Middle frontal gyrus (tissue), 1 donor: ENCODE measurements around the gene SLFN12L.
"Not testable (repeated sequence)": the region's sequence is repeated elsewhere in the genome, so short reads cannot be mapped to it uniquely, and the experiment has no call there.

ENCODE experiments used
- DNase-seq: peaks from one replicate; pipeline ENCODE4 v3.0.0-alpha.2; 2015; ENCODE audit warnings: low spot score; ENCODE audit errors: extremely low spot score

The SLFN12L gene

DNA sequence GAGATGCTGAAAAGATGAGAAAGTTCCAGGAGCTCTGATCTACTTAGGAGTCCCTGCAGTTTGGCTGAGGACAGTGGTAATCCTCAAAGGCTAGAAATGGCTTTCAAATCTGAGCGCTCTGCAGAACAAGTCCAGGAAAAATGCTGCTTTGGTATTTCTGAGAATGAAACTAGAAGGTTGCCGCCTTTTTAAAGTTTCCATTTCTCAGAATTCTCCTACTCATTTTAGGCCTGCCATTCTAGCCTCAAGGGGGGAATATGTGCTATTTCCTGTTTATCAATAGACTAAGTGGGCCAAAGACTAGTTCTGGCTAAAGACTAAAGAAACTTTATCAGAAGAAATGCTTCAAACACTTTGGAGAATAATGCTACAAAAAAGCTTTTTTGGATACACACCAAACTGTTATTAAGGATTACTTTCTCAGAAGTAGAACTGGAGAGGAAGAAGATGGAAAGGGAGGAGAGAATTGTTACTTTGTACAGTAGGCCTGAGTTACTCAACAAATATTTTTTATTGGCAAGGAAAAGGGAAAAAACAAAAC, at the start of gene SLFN12L:
Gene SLFN12L, minus strand, starts transcription at position 78 of the 541 bp plus-strand sequence. CDS start 15,314 bp downstream, outside the sequence.
- no peak for DNase-seq

DNA sequence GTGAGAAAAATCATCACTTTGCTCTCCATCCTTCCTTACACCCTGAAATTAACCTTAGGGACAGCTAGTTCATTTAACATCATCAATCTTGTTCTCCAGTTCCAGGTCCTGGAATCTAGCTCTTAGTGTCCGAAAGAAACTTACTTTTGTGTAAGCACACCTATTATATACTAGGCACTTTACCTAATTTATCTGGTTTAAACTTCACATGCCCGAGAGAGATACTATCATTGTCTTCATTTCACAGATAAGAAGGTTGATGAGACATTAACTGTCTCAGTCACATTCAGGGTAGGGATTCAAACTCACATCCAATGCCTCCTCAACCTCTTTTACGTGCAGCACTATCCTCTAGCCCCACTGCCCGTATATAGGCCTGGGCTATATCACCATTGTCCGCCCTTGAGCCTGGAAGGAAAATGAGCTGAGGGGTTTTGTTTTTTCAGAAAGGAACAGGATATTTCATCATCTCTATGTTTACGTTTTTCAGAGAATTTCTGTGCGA, 49.1 kb upstream of the SLFN12L start:
- DNase-seq, result no peak

DNA sequence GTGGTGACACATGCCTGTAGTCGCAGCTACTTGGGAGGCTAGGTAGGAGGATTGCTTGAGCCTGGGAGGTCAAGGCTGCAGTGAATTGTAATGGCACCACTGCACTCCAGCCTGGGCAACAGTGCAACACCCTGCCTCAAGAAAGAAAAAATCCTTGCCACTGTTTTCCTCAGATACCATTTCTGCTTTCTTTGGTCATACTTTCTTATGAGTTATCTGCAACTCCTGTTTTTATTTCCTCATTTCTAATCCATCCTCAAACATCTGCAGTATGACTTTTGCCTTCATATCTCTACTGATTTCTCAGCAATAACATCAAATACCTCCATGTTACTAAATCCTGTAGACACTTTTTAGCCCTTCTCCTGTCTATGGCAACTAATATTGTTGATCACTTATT, 46.6 kb upstream of the SLFN12L start:
- no peak for DNase-seq

DNA sequence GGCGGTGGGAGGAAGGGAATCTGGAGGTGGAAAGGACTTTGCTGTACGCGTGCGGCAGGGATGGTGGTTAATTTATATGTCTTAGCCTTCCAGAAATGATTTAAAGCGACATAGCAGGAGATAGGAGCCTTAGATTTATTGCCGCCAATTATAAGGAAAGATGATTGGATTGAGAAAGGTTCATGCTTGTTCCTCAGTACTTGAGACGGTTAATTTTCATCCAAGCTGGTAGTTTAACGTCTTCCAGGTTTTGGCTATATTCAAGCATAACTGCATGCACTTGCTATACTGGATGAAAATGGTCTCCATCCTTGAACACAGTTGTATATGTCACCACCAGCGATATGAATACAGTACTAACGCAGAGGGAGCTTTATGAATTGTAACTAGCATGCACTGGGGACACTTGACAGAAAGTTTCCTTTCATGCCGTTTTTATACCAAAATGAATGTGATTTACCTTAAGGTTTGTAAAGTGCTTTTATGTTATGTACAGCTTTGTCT, 41.5 kb upstream of the SLFN12L start:
- no peak for DNase-seq

DNA sequence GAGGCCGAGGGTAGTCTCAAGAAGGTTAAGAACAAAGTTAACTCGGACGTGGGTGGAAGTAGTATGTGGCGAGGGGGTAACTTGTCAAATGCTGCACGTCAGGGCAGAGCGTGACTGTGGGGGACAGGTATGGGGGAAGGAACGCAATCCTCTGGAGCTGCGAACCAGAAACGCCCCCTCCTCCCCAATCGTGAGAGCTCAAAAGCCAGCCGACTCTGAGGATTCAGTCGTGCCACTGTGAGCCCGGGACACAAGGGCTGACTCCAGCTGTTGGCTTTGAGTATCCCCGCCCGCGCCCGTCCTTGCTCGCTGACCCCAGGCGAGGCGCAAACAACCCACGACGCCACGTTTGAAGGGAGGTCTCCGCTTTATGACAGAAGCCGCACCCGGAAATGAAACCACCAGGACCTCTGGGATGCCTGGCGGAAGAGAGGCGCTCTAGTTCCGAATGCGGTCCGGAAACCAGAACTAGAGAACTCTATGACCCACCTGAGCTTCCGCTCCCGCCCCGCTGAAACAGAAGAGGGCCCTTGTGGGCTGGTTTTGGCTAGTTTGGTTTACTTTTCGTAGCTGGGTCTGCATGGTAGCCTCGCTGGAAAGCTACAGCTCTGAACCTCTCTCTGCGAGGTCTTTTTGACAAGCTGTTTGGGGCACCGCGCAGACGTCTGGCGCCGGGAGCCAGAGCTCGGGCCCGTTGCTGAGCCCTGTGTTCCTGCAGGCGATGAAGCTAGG, 40.9 kb upstream of the SLFN12L start, which contains the start of gene PEX12:
Gene PEX12, minus strand, starts transcription at position 375 of the 732 bp plus-strand sequence. CDS start 550 bp downstream, outside the sequence.
- DNase-seq, result peak; percentile 93

DNA sequence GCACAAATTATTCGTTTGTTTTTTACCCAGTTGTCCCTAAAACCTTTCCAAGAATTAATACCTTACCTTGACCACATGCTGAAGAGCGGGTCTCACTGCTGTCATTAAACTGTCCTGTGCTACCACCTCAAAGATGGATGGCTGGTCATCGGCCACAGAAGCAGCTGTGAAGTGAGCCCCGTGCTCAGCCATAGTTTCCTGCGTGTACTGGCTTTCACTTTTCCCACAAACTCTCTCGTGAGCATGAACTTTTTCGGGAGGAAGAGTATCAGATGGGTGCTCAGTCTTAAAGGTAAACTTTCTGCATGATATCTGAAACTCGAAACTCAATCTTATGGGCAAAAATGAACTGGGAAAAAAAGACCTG, 40.3 kb upstream of the SLFN12L start:
- DNase-seq, result no peak

DNA sequence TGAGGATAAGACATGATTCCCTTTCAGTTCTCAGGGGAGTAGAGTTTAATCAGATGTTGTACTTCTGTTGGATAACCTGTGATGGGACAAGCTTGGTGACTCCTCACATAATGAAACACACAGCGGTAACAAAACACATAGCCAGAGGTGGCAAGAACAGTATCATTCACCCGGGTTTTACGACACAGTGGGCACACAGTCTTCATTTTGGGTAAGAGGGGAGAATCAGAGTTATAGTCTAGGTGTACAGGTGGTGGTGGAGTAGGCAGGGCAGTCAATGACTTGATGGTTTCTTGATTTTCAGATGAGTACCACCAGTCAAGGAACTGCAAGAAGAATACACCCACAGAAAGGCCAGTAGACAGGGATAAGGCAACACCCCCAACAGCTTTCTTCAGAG, 38.3 kb upstream of the SLFN12L start:
- DNase-seq, result no peak

DNA sequence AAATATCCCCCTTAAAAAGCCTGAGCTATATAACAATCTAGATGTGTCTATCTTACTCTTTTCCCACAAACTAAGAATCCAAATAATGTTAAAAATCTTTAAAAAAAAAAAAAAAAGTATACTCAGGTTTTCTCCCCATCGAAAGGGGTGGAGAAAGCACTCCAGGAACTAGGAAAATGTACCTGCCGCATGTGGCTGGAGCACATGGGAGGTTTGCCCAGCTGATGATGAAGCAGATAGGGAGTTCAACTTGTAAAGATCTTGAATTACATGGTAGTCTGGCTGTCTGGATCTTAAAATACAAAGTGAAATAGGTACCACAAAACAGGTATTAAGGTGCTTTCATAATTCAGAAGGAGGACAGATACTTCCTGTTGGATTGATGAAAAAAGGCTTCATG, 31.9 kb upstream of the SLFN12L start:
- no peak for DNase-seq

DNA sequence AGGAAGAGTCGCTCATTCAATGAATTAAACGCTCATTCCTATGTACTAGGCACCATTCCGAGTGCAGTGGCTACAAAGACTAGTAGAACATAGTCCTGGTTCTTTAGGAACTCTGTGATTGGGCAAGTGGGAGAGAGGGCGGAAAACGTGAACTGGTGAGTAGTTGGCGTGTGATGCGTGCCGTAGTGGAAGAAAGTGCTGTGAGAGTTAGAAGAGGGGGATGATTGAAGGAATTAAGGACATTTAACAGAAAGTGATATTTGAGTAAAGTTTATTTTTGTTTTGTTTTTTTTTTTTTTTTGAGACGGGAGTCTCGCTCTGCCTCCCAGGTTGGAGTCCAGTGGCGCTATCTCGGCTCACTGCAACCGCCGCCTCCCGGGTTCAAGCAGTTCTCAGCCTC, 31.1 kb upstream of the SLFN12L start:
- no peak for DNase-seq

DNA sequence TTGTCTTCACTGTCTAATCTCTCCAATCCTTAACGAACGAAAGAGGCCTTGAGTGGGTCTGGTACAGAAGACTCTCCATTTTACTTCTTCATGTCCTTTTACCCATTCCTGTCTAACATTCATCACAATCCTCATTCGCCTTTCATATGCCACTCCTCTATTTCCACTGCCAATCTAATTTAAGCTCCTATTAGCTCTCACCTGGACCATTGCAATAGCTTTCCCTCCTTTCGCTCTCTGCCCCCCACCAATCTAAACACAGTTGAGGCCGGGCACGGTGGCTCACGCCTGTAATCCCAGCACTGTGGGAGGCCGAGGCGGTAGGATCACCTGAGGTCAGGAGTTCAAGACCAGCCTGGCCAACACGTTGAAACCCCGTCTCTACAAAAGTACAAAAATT, 29.5 kb upstream of the SLFN12L start:
- no peak for DNase-seq

DNA sequence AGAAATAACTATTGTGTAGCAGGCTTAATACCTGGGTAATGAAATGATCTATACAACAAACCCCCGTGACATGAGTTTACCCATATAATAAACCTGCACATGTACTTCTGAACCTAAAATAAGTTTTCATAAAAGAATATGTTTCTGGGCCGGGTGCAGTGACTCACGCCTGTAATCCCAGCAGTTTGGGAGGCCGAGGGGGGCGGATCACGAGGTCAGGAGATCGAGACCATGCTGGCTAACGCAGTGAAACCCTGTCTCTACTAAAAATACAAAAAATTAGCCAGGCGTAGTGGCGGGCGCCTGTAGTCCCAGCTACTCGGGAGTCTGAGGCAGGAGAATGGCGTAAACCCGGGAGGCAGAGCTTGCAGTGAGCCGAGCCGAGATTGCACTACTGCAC, 25.7 kb upstream of the SLFN12L start:
- not testable (repeated sequence) for DNase-seq

DNA sequence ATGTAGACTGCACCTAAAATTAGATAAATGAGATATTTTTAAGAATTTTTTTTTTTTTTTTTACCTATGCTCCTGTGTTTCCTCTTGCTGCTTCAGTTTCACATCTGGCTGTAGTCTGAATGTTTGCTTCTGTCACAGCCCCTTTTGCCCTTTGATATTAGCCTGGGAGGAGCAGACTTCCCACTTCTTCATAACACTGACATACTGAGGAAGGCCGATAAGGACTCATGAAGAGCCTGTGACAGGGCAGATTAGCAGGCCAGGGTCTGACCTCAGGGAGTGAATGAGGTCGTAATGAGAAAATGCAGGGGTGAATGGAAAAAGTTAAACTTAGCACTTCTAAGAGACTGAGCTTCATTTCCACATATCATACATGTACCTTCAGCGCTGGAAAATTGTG, 23.2 kb upstream of the SLFN12L start, which contains the start of gene SLFN14:
Gene SLFN14, minus strand, starts transcription at position 117 of the 400 bp plus-strand sequence. CDS start 2,757 bp downstream, outside the sequence.
- DNase-seq, result no peak

DNA sequence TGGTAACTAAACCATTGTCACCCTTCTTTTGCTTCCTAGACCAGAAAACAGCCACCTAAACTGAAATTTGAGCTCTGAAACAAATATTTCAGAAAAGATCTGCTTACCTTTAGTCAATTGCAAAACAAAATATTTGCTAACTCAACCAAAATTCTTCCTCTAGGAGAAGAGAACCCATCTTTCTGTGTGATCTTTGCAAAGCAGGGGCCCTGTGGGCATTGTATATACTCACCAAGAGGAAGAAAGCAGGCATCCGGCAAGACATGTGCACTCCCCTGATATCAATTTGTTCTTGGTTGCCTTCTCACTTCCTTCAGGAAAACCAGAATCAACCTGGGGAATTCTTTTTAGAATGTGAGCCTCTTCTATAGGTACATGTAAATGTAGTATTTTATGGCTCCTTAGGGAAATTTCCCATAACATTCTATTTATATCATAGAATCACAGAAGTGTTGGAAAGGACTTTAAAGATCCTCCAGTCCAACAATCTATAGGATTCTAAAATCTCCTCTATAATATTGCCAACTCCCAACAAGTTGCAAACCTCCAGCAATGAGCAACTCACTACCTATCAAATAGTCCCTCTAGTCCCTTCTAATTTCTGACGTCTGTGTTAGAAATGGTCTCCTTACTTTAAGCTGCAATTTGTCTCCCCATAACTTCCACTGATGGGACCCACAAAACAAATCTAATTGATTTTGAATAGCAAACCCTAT, 22.2 kb upstream of the SLFN12L start:
- DNase-seq, result no peak

DNA sequence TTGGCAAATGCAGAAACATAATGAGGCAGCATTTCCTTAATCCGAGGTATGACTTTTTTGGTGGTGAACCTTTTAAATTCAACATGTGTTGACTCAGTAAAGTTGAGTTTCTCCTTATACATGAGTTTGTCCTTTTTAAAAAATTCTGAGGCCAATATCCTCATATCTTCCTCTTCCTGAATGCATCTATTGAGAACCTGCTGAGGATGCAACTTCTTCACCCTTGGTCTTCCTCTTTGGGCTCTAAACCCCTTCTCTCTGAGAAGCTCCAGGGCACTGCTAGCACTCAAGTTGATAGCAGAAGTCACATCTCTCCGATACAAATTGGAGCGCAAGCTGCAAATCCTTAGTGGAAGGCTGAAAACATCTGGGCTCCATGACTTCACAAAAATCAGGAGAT, 19.9 kb upstream of the SLFN12L start:
- no peak for DNase-seq

DNA sequence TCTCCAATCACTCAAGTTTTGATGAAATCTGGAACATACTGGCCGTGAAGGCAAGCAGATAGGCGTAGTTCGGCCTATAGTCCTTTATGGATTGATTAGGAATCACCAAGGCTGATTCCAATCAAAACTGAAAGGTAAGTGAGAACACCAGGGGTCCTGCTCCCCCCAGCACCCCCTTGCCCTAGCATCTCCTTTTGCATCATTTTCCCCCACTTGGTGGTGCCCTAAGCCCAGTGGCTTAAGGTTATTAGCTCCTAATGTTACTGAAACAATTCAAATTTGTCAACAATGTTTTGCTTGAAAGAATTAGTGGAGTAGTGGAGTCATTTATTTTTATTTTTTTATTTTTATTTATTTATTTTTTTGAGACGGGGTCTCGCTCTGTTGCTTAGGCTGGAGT, 18.2 kb upstream of the SLFN12L start:
- DNase-seq, result no peak

DNA sequence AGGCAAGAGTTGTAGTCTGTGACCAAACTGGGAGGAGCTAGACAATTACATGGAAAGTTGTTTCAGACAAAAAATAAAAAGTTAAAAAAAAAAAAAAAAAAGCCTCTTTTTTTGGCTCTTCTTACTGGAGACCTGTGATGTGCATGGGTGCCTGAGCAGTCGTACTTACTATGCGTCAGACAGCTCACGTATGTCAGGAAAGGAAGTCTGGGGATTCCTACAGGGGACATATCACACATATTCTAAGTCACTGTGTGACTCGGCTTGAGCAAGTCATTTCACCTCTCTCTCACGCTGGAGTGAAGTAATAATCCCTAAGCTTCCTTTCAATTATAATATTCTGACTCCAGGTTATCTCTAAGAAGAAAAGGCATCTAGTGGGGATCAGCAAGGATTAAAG, 17.2 kb upstream of the SLFN12L start:
- DNase-seq, result no peak

DNA sequence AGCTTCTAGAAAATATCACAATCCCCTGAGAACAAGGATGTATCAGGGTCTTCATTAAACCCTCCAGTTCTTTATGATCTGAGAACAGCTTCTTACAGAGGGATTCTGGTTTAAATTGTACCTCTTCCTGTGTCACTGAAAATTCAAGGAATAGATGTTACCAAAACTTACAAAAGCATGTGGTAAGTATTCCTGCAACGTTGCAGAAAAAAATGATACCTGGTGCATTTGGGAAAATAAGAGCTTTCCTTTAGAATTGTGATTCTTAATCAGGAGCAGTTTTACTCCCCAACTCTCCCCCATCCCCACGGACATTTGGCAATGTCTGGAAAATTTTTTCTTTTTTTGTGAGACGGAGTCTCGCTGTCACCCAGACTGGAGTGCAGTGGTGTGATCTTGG, 15.8 kb upstream of the SLFN12L start:
- no peak for DNase-seq

DNA sequence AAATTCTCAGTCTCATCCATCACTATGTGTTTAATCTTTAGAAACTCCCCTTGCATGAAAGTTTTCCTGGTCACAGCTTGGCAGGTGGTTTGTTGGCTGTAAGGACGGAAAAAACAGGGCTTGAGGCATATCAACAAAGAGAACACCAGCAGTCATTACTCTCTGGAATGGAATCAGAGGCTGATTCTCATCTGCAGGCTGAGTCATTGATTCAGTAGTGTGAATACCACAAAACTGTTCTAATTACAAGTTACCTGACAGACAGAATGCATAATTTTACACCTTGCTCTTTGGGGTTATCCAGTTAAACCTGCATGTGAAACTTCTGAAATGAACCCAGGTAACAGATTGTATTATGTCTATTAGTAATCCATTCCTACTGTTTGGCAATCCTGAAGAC, 11.5 kb upstream of the SLFN12L start:
- DNase-seq, result no peak

DNA sequence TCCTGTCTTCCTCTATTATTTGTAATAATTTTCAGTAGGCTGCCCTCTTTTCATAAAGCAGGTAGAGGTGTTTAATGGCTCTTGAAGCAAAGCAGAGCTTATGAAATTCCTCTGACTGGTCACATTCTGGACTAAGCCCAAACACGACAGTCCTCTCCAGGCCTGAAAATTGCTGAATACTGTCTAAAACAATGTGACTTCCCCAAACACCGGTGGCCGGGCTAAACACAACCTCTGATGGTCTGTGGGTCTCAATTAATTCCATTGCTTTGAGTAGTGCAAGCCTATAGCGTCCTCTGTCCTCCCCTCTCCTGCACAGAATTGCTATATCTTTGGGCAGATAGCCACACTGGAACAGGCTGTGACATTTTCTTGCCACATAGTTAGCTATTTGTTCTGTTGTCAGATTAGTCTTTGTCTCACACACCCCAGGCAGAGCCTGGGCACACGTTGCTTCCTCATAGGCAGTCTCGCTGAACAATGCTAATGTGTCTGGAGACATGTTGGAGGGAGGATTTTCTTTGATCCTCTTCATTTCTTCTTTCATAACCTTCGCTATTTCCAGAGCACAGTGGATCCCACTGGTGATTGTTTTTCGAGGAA, 10.8 kb upstream of the SLFN12L start:
- no peak for DNase-seq

DNA sequence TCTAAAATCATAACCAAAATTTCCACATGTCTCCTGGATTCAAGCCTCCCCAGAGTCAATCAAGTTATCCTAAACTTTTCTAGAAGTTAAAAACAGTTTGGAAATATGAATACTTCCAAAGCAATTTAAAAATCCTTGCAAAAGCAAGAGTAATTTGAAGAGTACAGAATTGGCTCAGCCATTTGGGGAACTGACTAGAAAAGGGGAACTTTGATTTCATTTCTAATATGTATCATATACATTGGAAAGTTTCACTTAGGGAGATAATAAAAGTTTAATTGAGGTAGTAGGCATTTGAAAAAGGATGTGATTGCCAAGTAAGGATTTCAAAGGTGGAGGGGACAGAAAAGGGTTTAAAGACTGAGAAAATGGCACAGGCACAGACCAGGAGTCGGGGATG, 9.0 kb upstream of the SLFN12L start:
- DNase-seq, result no peak

DNA sequence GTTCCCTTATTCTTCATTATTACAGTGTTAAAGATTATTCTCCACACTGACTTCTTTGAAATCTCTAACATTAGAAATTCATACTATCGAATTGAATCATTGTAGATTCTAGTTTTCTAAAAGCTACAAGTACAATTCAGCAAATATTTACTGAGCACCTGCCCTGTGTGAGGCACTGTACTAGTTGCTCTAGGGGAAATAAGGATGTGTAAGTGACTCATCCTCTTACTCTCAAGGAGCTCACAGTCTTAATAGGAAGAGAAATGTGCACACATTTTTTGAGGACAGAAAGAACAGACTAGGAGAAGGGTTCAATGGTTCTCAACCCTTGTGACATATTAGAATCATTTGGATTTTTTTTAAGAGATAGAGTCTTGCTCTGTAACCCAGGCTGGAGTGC, 7.7 kb upstream of the SLFN12L start:
- no peak for DNase-seq

DNA sequence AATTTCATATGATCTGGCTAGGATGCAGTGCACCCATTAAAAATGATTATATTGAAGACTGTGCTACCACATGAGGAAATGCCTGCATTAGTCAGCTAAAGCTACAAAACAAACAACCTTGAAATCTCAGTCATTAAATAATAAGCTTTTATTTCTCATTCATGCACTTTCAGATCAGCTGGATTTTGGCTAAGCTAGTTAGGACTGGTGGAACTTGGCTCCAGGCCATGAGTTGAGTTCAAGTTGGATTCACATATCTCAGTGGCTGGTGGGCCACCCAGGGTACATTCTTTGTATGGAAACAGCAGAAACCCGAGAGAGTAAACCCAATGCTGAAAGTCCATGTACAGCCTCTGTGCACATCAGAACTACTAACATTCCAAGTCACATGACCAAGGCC, 6.4 kb upstream of the SLFN12L start:
- no peak for DNase-seq
